WERI-Rb-1 (cell line): ENCODE results near the gene CDH24.

ENCODE experiments used
- DNase-seq: peaks from one replicate; pipeline ENCODE4 v3.0.0-alpha.2; 2020
- H3K27ac ChIP-seq: fragments of 250-450 bp; sonication (Bioruptor Pico); 2 replicates; pipeline ENCODE4 v1.5.1; 2020; ENCODE audit warnings: mild to moderate bottlenecking, moderate library complexity
- H3K27me3 ChIP-seq: fragments of 250-450 bp; sonication (Bioruptor Pico); 2 replicates; pipeline ENCODE4 v1.5.1; 2021; ENCODE audit warnings: mild to moderate bottlenecking, low read depth, moderate library complexity; ENCODE audit not compliant: insufficient read depth, severe bottlenecking
- H3K36me3 ChIP-seq: fragments of 250-450 bp; sonication (Bioruptor Pico); 2 replicates; pipeline ENCODE4 v1.5.1; 2020; ENCODE audit warnings: mild to moderate bottlenecking, moderate library complexity
- H3K4me3 ChIP-seq: 2 replicates; pipeline ENCODE4 v1.5.1; 2011; ENCODE audit warnings: low read depth, mild to moderate bottlenecking, control low read depth, low read length
- H3K9me3 ChIP-seq: fragments of 250-450 bp; sonication (Bioruptor Pico); 2 replicates; pipeline ENCODE4 v1.5.1; 2021; ENCODE audit warnings: mild to moderate bottlenecking, moderate library complexity; ENCODE audit not compliant: severe bottlenecking
- CTCF ChIP-seq: IDR thresholded peaks from 2 replicates; pipeline ENCODE4 v1.5.1; 2011; ENCODE audit warnings: low read depth, mild to moderate bottlenecking, control low read depth, inconsistent platforms, low read length

The CDH24 gene

GRCh38 chr14:23074906-23075305 lies 17.6 kb upstream of the CDH24 start:
- H3K27ac ChIP-seq, result no peak overlapping the region
- H3K4me3 ChIP-seq, result no peak overlapping the region
- TF ChIP-seq CTCF, result no peak
- peaks cover 69% of the 10 kb centered on the region for H3K36me3 ChIP-seq
- DNase-seq, result no peak
- H3K9me3 ChIP-seq, result no peaks in the 10 kb centered on the region
- H3K27me3 ChIP-seq, result no peaks in the 10 kb centered on the region

GRCh38 chr14:23071921-23072539 lies 14.7 kb upstream of the CDH24 start:
- Histone ChIP-seq H3K4me3 (peak overlapping the region; percentile 99), H3K27me3 (no peaks in the 10 kb centered on the region), H3K36me3 (peaks cover 62% of the 10 kb centered on the region), H3K27ac (peak overlapping the region; percentile 86), H3K9me3 (no peaks in the 10 kb centered on the region)
- DNase-seq, result no peak
- no peak for TF ChIP-seq CTCF

- Histone ChIP-seq H3K36me3 (peaks cover 62% of the 10 kb centered on the region), H3K27me3 (no peaks in the 10 kb centered on the region), H3K27ac (peak overlapping the region; percentile 86), H3K4me3 (peak overlapping the region; percentile 99), H3K9me3 (no peaks in the 10 kb centered on the region)
- 0 out of 2 replicates have a peak, but pooled peaks have one; percentile 0 for TF ChIP-seq CTCF
- DNase-seq, result peak; percentile 94
These were observed 14.1 kb upstream of the CDH24 start for GRCh38 chr14:23071244-23071920.

- Histone ChIP-seq H3K9me3 (no peaks in the 10 kb centered on the region), H3K27ac (peak overlapping the region; percentile 86), H3K4me3 (peak overlapping the region; percentile 99), H3K27me3 (no peaks in the 10 kb centered on the region), H3K36me3 (peaks cover 62% of the 10 kb centered on the region)
- DNase-seq, result no peak
- no peak for TF ChIP-seq CTCF
These were observed 13.2 kb upstream of the CDH24 start for GRCh38 chr14:23070262-23071129.

- peaks cover 65% of the 10 kb centered on the region for H3K36me3 ChIP-seq
These were observed 12.1 kb upstream of the CDH24 start for GRCh38 chr14:23069413-23069806.

More at GRCh38 chr14:23069413-23069806, 12.1 kb upstream of the CDH24 start:
- DNase-seq, result no peak
- H3K27me3 ChIP-seq, result no peaks in the 10 kb centered on the region
- no peak overlapping the region for H3K4me3 ChIP-seq
- H3K27ac ChIP-seq, result peak overlapping the region; percentile 67
- H3K9me3 ChIP-seq, result no peaks in the 10 kb centered on the region
- TF ChIP-seq CTCF, result no peak
